Stomach (tissue), 9 donors: ENCODE results near the gene R3HDM2. TPM values are rescaled to one million over a fixed set of nuclear protein-coding genes. Genes with fewer than 3 reads are reported as not detected.

Source experiments
- DNase-seq, 2 donors: peaks; one replicate each; pipeline versions ENCODE4 v3.0.0 to v3.0.0-alpha.2; 2013 to 2019
- H3K27ac ChIP-seq, 5 donors: fragments of 200-600 bp in 4 of 5; sonication (generic) in 4 of 5; one replicate each; pipeline ENCODE4 v1.5.1; 2013 to 2019; ENCODE audit warnings: mild to moderate bottlenecking in 1 of 5, moderate library complexity in 1 of 5
- H3K27me3 ChIP-seq, 3 donors: fragments of 200-600 bp; sonication (generic); one replicate each; pipeline ENCODE4 v1.5.1; 2017 to 2019; ENCODE audit warnings: mixed run types in 1 of 3
- H3K36me3 ChIP-seq, 4 donors: fragments of 200-600 bp; sonication (generic); 1 replicate in 3 of 4; 2 replicates in 1 of 4; pipeline ENCODE4 v1.5.1; 2016 to 2019
- H3K4me1 ChIP-seq, 4 donors: fragments of 200-600 bp; sonication (generic); one replicate each; pipeline ENCODE4 v1.5.1; 2016 to 2019
- H3K4me3 ChIP-seq, 4 donors: fragments of 200-600 bp; sonication (generic) in 3 of 4; one replicate each; pipeline ENCODE4 v1.5.1; 2016 to 2019; ENCODE audit warnings: mild to moderate bottlenecking in 1 of 4
- H3K9me3 ChIP-seq, 4 donors: fragments of 200-600 bp; sonication (generic); one replicate each; pipeline ENCODE4 v1.5.1; 2016 to 2019
- EP300 ChIP-seq: sonication (generic); formaldehyde crosslinking; IDR thresholded peaks from one replicate; pipeline ENCODE4 v1.6.1; 2017; ENCODE audit warnings: antibody characterized with exemption
- POLR2A ChIP-seq, 4 donors: fragments of 450-650 bp; IDR thresholded peaks; one replicate each; pipeline ENCODE4 v1.6.1; 2016; ENCODE audit warnings: antibody characterized with exemption in 4 of 4, control low read depth in 2 of 4, mild to moderate bottlenecking in 1 of 4, moderate library complexity in 1 of 4
- POLR2AphosphoS5 ChIP-seq, 3 donors: sonication (generic); formaldehyde crosslinking; IDR thresholded peaks; one replicate each; pipeline ENCODE4 v1.6.1; 2016; ENCODE audit warnings: antibody characterized with exemption in 3 of 3
- WGBS, 5 donors: extraction: QIAGEN DNeasy Blood & Tissue Kit in 3 of 5; methylation state at CpG; one replicate each; pipeline versions ENCODE4 v1.1.5 to v1.1.7; 2013 to 2018; 5-methylcytosine and 5-hydroxymethylcytosine counted together
- intact Hi-C: fragments of 100-400 bp; cut with DNase I; formaldehyde crosslinking; loops from one replicate; pipeline ENCODE4 v1.15.1; 2023; ENCODE audit warnings: low total_unique reads
- polyA plus RNA-seq, 3 donors: library from polyadenylated mRNA; stranded (reverse); fragments of 200-250 nt; gene quantifications; one replicate each; pipeline ENCODE4 v1.2.3, GENCODE V29; 2013
- total RNA-seq, 5 donors: library from RNA; depleted of rRNA; stranded (reverse); fragments of >200 nt; gene quantifications; one replicate each; pipeline versions ENCODE4 v1.1.0 to v1.2.3, GENCODE V29; 2014 to 2016
- TF ChIP-seq, protein P1 (sequence below), 7 experiments: fragments of 450-650 bp in 4 of 7; fragments of 200-600 bp in 3 of 7; sonication (generic) in 3 of 7; IDR thresholded peaks; one replicate each; pipeline ENCODE4 v1.5.1; 2016 to 2019; ENCODE audit warnings: antibody characterized with exemption in 7 of 7, control low read depth in 2 of 7, mild to moderate bottlenecking in 1 of 7
- donor health status: healthy with polysubstance abuse.
- donor health status: Bipolar disorder and iron deficiency.
- donor health status: healthy.

R3HDM2 gene
- total and polyA plus RNA-seq, 8 donors = 12.4 to 64.3 (median 24.5) TPM

DNA sequence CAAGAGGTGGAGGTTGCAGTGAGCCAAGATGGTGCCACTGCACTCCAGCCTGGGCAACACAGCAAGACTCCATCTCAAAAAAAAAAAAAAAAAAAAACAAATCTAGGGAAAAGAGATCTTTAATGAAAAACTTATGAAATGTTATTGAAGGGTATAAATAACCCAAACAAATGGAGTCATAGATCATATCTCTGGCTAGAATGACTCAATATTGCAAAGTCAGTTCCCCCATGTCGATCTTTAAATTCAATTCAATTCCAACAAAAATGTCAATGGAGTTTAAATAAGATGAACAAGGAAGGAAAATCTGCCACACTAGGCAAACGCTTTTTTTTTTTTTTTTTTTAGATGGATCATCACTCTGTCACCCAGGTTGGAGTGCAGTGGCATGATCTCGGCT lies 78.7 kb downstream of the R3HDM2 start:
- H3K36me3 ChIP-seq = peaks cover 0 to 31% (median 18%) of the 10 kb centered on the region in 4 donors
- no peak overlapping the region for H3K27ac ChIP-seq
- intact Hi-C loops = no loop called here
- no peaks in the 10 kb centered on the region for H3K27me3 ChIP-seq
- WGBS, 5 donors = 89 to 97% (median 93%) methylated on average over 3 of the region's 3 CpGs
- no peaks in the 10 kb centered on the region for H3K4me1 ChIP-seq
- TF ChIP-seq POLR2AphosphoS5 (IDR thresholded peaks at IDR 0.05) (no peak), POLR2A (IDR thresholded peaks at IDR 0.05) (no peak), EP300 (no peak)
- TF ChIP-seq, protein P1, sequence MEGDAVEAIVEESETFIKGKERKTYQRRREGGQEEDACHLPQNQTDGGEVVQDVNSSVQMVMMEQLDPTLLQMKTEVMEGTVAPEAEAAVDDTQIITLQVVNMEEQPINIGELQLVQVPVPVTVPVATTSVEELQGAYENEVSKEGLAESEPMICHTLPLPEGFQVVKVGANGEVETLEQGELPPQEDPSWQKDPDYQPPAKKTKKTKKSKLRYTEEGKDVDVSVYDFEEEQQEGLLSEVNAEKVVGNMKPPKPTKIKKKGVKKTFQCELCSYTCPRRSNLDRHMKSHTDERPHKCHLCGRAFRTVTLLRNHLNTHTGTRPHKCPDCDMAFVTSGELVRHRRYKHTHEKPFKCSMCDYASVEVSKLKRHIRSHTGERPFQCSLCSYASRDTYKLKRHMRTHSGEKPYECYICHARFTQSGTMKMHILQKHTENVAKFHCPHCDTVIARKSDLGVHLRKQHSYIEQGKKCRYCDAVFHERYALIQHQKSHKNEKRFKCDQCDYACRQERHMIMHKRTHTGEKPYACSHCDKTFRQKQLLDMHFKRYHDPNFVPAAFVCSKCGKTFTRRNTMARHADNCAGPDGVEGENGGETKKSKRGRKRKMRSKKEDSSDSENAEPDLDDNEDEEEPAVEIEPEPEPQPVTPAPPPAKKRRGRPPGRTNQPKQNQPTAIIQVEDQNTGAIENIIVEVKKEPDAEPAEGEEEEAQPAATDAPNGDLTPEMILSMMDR (IDR thresholded peaks at IDR 0.05) = no peak
- no peaks in the 10 kb centered on the region for H3K9me3 ChIP-seq
- no peak for DNase-seq
- H3K4me3 ChIP-seq = no peak overlapping the region

DNA sequence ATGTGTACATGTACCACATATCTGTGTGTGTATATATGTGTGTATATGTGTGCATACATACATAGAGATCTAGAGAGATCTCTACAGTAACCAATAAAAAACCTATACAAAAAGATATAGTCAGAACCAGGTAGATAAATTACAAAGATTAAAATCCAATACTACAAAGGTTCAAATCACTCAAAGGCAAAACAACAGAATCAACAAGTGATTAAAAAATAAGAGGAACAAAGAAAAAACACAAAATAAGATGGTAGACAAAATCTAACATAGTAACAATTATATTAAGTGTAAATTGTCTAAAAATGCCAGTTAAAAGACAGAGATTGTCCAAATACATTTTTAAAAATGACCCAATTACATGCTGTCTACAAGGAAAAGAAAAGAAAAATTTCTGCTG lies 83.6 kb downstream of the R3HDM2 start:
- peaks cover 0 to 6% (median 3%) of the 10 kb centered on the region in 4 donors for H3K4me1 ChIP-seq
- TF ChIP-seq POLR2AphosphoS5 (IDR thresholded peaks at IDR 0.05) = no peak
- TF ChIP-seq POLR2A (IDR thresholded peaks at IDR 0.05) = no peak
- TF ChIP-seq EP300 = no peak
- TF ChIP-seq, protein P1 (IDR thresholded peaks at IDR 0.05) = no peak
- intact Hi-C loops = no loop called here
- H3K27ac ChIP-seq = no peak overlapping the region
- H3K36me3 ChIP-seq = peaks cover 0 to 26% (median 9%) of the 10 kb centered on the region in 4 donors
- H3K27me3 ChIP-seq = no peaks in the 10 kb centered on the region
- DNase-seq = no peak
- H3K9me3 ChIP-seq = no peaks in the 10 kb centered on the region
- H3K4me3 ChIP-seq = no peak overlapping the region

DNA sequence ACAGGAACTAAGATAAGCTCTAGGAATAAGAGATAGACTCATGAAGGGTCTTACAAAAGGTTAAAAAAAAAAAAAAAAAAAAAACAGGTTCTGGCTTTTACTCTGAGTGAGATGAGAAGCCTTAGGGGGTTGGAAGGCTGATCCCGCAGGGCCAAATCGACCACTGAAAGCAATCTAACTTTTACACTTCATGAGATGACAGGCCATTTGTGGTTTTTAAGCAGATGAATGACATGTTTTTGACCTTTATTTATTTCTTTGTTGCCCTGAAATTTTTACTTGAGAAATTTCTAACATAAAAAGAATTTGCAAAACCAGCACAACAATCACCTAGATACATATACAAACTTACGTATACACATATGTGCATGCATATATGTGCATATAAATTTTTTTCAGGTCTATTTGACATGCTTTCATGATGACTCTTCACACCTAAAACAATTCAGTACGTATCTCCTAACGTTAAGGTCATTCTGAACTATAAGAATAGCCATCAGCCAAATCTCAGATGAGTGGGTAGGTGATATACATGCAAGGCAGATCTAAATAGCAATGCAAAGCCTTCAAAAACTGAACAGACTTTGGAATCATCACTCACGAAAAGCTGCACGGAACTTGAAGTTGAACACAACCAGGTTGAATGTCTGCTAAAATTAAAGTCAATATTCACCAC lies 87.0 kb downstream of the R3HDM2 start:
- intact Hi-C loops = no loop called here
- Histone ChIP-seq H3K27ac (no peak overlapping the region), H3K36me3 (peaks cover 0 to 14% (median 5%) of the 10 kb centered on the region in 4 donors), H3K4me1 (peaks cover 3 to 29% (median 14%) of the 10 kb centered on the region in 4 donors), H3K9me3 (no peaks in the 10 kb centered on the region), H3K4me3 (no peak overlapping the region), H3K27me3 (no peaks in the 10 kb centered on the region)
- DNase-seq = no peak
- 84 to 88% (median 84%) methylated on average over 7 of the region's 7 CpGs for WGBS, 5 donors
- TF ChIP-seq POLR2A (IDR thresholded peaks at IDR 0.05) (no peak), POLR2AphosphoS5 (IDR thresholded peaks at IDR 0.05) (no peak), EP300 (no peak)
- TF ChIP-seq, protein P1 (IDR thresholded peaks at IDR 0.05) = no peak

DNA sequence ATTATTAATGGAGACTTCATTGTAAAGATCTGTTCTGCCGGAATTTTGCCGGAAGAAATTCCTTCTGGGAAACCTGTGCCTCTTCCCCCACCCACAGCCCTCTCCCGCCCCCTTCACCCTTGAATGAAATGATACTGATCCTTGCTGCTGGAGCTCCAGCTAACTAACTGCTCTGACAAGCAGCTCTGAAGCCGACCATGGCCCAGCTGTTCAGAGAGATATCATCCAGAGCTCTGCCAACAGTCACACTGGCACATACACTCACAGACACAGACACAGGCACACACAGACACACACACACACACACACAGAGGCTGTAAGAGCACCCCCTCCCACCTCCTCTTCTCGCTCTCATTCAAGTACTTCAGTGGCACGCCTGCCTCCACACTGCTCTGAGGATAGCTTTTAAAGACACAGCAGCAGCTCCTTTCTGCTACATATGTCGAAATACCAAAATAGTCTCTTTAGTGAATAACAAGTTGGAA lies 88.6 kb downstream of the R3HDM2 start:
- Histone ChIP-seq H3K27ac (peak overlapping the region in 1 of 5 donors; percentile 49), H3K27me3 (no peaks in the 10 kb centered on the region), H3K9me3 (no peaks in the 10 kb centered on the region), H3K36me3 (peaks cover 0 to 13% (median 6%) of the 10 kb centered on the region in 4 donors), H3K4me3 (no peak overlapping the region), H3K4me1 (peaks cover 3 to 29% (median 14%) of the 10 kb centered on the region in 4 donors)
- peak in 1 of 2 donors; percentile 64 for DNase-seq
- 57 to 66% (median 61%) methylated on average over 7 of the region's 7 CpGs for WGBS, 5 donors
- intact Hi-C loops = no loop called here
- no peak for TF ChIP-seq POLR2AphosphoS5 (IDR thresholded peaks at IDR 0.05)
- TF ChIP-seq EP300 = no peak
- TF ChIP-seq, protein P1 (IDR thresholded peaks at IDR 0.05) = no peak
- TF ChIP-seq POLR2A (IDR thresholded peaks at IDR 0.05) = no peak
